ENCODE measurements around the gene ADAMTS8.

GRCh38 chr11:130405428-130405827 lies 23.0 kb downstream of the ADAMTS8 start:
- no peak for TF ChIP-seq POLR2AphosphoS5 (IDR thresholded peaks at IDR 0.05; ENCODE audit: borderline replicate concordance, low read depth, low read length)
- no peak for TF ChIP-seq EZH2 (IDR thresholded peaks at IDR 0.05)
- TF ChIP-seq FOXP2 (optimal IDR thresholded peaks at IDR 0.05; ENCODE audit: control extremely low read depth, extremely low read length, insufficient read depth), result no peak
